RPMI7951 (cell line): Measurements from ENCODE around the gene SURF6. TPM values are rescaled to one million over a fixed set of nuclear protein-coding genes. Genes with fewer than 3 reads are reported as not detected.
"Not testable (repeated sequence)": the region's sequence is repeated elsewhere in the genome, so short reads cannot be mapped to it uniquely, and the experiment has no call there.

Experiments
- DNase-seq: peaks from one replicate; pipeline ENCODE4 v3.0.0-alpha.2; 2012; ENCODE audit warnings: low read depth
- total RNA-seq: library from RNA; depleted of rRNA; stranded (reverse); fragments of >200 nt; shearing (Covaris generic); gene quantifications from 2 replicates; pipeline ENCODE4 v1.2.3, GENCODE V29; 2014

The SURF6 gene
- total RNA-seq, 1 experiment from 2014 or later = 4.6 TPM

DNA sequence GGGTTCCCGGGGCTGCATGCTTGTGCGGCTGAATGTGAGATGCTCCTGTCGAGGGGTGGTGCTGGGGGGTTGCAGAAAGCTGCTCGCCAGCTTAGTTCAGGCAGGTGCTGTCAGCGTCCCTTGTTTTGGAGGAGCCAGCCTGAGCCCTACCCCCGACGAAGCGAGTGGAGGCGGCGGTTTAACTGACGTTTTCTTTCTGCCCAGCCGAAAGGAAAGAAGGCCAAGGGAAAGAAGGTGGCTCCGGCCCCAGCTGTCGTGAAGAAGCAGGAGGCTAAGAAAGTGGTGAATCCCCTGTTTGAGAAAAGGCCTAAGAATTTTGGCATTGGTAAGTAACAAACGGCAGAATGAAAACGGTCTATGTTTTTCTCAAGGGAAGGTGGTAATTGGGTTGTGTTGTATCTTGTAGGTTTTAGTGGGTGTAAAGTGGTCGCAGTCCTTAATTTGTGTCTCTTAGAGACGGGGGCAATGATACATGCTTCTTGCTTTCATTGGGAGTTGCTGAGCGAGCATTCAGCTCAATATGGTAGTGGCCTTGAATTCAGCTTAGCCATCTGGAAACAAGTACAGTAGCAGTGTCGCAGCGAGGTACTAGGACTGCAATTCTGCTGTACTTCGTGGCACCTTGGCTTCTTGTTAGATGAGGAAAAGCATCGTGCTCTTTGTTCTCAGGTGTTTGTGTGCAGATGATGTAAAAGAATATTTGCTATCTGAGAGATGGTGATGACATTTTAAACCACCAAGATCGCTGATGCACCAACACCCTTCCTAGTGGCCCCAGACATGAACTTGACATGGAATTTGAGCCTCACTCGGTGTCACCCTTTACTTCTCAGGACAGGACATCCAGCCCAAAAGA is 13.0 kb upstream of the SURF6 start:
- DNase-seq = no peak

- peak; percentile 93 for DNase-seq
Observed at GRCh38 chr9:133347985-133348717, 12.2 kb upstream of the SURF6 start, which contains the start of the genes MED22 and RPL7A. Gene MED22, minus strand, starts transcription at chr9:133348131. Its CDS starts 1,469 bp downstream, at chr9:133346662. Gene RPL7A, plus strand, starts transcription at chr9:133348218. Its CDS starts 26 bp downstream, at chr9:133348244.

DNA sequence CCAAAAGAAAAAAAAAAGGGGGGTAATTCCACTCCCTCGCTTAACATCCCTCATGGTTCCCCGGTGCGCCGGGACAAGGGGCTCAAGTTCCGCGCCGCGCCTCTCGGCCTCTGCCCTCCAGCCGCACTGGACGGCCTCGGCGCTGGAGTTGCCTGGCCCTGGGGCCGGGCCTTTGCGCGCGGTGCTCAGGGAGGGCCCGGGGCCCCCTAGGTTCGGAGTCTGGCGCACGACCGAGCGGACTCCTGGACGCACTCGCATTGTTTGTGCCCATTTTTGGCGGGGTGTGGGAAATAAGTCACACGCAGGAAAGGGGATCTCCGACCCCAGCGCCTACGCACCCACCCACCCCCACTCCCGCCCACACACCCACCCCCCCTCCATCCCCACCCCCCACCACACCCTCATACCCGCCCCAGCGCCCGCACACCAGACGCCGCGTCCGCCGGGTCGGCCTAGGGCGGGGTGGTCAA is 11.6 kb upstream of the SURF6 start:
- peak; percentile 35 for DNase-seq

DNA sequence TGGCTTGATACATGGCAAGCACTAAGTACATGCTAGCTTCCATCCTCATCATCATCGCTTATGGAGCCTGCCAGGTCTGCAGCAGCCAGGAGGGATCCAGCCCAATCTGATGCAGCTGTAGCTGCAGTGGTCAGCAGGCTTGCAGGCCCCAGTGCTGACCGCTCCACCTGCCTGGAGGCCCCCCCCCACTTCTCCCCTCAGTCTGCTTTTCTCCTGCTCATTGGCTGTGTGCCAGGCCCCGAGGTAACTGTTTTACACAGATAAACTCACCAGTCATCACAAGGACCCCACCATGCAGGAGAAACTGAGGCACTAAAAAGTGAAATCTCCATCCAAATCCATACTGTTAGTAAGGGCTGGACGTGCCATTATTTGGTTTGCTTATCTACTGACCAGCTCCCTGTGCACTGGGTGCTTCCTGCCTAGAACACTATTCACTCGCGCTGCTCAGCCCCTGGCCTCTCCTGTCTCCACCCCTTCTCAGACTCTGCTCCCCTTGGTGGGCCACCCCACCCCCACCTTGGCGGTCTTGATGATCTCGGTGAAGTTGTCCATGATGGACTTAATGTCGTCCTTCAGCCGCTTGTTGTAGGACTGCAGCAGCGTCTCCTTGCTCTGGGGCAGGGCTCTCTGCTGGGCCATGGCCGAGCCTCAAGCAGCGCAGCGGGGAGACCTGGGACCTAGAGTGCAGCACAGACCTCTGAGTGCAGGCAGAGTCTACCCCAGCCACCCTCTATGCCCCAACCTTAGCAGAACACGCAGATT is 10.2 kb upstream of the SURF6 start:
- DNase-seq = no peak

- no peak for DNase-seq
Observed at GRCh38 chr9:133345596-133345995, 9.6 kb upstream of the SURF6 start.

GRCh38 chr9:133344979-133345378 is 9.0 kb upstream of the SURF6 start:
- DNase-seq = no peak

DNA sequence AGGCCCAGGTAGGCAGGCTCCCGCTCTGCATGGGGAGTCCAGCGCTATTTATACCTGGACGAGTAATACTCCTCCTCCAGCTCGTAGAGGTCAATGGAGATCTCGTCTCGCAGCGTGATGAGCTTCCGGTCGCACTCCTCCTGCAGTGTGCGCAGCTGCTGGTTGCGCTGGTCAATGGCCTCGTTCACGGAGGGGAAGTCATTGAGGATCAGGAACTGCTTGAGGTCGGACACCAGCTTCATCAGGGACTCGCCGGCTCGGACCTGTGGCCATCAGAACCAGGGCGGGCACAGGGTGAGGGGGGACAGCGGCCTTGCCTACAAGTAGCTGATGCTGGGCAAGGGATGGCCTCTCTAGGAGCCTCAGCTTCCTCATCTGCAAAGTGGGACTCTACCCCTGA is 8.1 kb upstream of the SURF6 start:
- DNase-seq = no peak

GRCh38 chr9:133342570-133342969 is 6.6 kb upstream of the SURF6 start:
- DNase-seq = no peak

GRCh38 chr9:133342069-133342406 is 6.0 kb upstream of the SURF6 start:
- no peak for DNase-seq

- DNase-seq = no peak
Observed at GRCh38 chr9:133341369-133342068, 5.5 kb upstream of the SURF6 start.

- no peak for DNase-seq
Observed at GRCh38 chr9:133340916-133341315, 4.9 kb upstream of the SURF6 start.

DNA sequence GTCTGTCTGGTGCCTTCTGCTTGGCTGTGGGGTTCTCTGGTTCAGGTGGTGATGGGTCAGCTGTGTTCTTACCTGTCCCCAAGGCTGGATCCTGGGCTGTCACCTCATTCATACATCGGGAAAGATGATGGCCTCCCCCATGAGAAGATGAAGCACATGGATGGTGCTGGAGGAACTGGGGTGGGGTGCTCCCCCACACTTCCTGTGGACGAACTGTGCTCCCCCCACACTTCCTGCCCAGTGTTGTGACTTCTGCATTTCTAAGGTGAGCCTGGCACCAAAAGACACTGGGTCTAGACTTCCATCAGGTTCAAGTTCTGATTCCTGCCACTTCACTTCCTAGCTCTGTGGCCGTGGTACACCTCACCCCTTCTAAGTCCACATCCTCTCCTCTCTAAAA is 4.3 kb upstream of the SURF6 start:
- DNase-seq = no peak

GRCh38 chr9:133339641-133340040 is 3.7 kb upstream of the SURF6 start:
- no peak for DNase-seq

DNA sequence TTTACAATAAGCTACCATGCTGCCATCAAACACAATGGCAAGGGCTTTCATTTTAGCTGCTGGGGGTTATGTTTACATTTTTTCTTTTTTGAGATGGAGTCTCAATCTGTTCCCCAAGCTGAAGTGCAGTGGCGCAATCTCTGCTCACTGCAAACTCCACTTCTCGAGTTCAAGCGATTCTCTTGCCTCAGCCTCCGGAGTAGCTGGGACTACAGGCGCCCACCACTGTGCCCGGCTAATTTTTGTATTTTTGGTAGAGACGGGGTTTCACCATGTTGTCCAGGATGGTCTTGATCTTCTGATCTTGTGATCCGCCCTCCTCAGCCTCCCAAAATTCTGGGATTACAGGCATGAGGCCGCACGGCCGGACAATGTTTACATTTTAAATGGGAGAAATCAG is 1.1 kb downstream of the SURF6 start:
- DNase-seq = not testable (repeated sequence)

DNA sequence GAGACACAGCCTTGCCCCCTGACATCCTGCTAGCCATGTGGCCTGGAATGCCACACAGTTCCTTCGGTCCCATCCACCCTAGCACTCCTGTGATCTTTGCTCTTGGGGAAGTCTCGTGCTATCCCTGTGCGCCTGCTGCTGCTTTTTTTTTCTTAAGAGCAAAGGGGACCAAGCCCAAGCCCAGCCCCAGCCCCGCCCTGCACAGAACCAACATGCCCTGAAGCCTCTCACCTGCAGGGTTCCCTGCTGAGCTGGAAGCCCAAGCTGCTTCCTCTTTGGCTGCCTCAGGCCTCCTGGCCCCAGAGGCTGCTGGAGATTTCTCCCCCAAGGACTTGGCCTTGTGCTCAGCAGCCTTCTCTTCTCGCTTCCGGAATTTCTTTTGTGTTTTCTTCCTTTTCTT is 1.8 kb downstream of the SURF6 start:
- no peak for DNase-seq

GRCh38 chr9:133333566-133333965 is 2.4 kb downstream of the SURF6 start:
- DNase-seq = no peak

DNA sequence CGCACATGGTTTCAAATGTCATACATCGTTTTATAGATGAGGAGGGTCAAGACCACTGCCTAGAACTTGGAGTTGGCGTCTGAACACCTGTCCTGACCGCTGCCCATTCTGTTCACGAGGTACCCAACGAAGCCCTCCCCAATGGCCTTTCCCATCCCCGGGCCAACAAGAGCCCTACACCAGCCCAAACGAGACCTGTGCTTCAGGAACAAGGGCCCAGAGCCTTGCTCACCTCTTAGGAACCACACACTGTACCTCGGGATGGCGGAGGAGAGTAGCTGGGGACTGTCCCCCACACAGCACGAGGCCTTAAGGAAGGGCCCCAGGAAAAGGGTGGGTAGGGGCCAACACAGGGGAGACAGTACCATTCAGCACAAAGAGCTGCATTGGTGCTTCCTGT is 3.0 kb downstream of the SURF6 start:
- DNase-seq = no peak

DNA sequence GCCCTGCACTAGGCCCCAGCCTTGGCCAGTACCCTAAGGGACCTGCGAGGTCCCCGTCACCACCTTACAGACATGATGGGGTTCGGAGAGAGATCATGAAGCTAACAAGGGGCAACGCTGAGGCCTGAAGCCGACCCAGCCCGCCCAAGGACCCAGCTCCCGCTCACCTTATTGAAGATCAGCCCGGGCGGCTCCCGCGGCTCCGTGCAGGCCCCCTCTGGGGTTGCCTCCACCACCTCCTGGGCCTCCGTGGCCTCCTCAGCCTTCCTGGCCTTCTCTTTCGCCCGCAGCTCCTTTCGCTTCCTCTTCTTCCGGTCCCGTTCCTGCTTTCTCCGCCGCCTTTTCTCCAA is 3.6 kb downstream of the SURF6 start:
- no peak for DNase-seq

DNA sequence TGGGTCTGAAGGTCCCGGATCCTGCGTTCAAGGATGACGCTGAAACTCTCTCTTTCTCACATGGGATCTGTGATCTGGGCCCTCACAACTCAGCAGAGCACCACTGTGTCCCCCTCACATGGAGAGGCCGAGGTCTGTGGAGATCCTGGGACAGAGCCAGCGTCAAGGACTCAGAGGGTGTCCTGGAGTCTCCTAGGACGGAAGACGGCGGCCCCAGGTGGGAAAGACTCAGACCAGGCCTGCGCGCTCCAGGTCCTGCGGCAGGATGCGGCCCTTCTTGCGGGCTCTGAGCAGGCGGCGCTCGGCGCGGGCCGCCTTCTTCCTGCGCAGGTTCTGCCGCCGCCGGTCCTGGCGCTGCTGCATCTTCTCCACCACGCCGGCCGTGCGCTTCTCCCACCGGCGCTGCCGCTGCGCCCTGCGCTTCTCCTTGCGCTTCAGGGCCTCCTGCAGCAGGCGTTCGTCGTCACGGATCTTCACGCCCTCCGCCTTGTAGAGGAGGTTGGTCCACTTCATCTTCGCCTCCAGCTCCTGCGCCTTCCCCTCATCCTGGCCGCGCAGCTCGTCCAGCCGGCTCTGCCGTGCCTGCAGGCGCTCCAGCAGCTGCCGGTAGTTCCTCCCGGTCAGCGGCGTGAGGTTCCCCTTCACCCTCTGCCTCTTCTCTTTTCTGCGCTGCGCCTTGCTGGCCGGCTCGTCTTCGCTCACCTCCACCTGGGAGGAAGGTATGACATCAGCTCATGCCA is 4.2 kb downstream of the SURF6 start:
- DNase-seq = no peak

GRCh38 chr9:133331221-133331620 is 4.8 kb downstream of the SURF6 start:
- no peak for DNase-seq
